Measurements from ENCODE around the gene NGB.
"Not testable (repeated sequence)": the region's sequence is repeated elsewhere in the genome, so short reads cannot be mapped to it uniquely, and the experiment has no call there.

The NGB gene

GRCh38 chr14:77290705-77291104 is 19.7 kb upstream of the NGB start:
- no peak for DNase-seq

- DNase-seq: no peak
Observed at GRCh38 chr14:77286576-77286975, 15.6 kb upstream of the NGB start.

- DNase-seq: no peak
Observed at GRCh38 chr14:77284466-77284865, 13.5 kb upstream of the NGB start.

GRCh38 chr14:77284066-77284465 is 13.1 kb upstream of the NGB start:
- no peak for DNase-seq

GRCh38 chr14:77281852-77282410 is 10.9 kb upstream of the NGB start:
- DNase-seq: no peak

- DNase-seq: not testable (repeated sequence)
Observed at GRCh38 chr14:77280921-77281320, 9.9 kb upstream of the NGB start.

- DNase-seq: no peak
Observed at GRCh38 chr14:77279719-77280118, 8.7 kb upstream of the NGB start.

GRCh38 chr14:77278461-77279230 is 7.6 kb upstream of the NGB start:
- DNase-seq: no peak

- no peak for DNase-seq
Observed at GRCh38 chr14:77276959-77277358, 6.0 kb upstream of the NGB start.

GRCh38 chr14:77276295-77276935 is 5.4 kb upstream of the NGB start:
- DNase-seq: no peak

GRCh38 chr14:77275601-77276017 is 4.6 kb upstream of the NGB start:
- no peak for DNase-seq

GRCh38 chr14:77275041-77275580 is 4.1 kb upstream of the NGB start:
- DNase-seq: no peak

GRCh38 chr14:77273796-77274195 is 2.8 kb upstream of the NGB start:
- no peak for DNase-seq

- DNase-seq: no peak
Observed at GRCh38 chr14:77272261-77272660, 1.3 kb upstream of the NGB start.

GRCh38 chr14:77270361-77271112 is 469 bp downstream of the NGB start:
- no peak for DNase-seq

- DNase-seq: no peak
Observed at GRCh38 chr14:77268989-77269600, 1.9 kb downstream of the NGB start.

- DNase-seq: no peak
Observed at GRCh38 chr14:77267937-77268699, 2.9 kb downstream of the NGB start.

GRCh38 chr14:77266336-77266735 is 4.7 kb downstream of the NGB start:
- DNase-seq: no peak

- no peak for DNase-seq
Observed at GRCh38 chr14:77265561-77266335, 5.3 kb downstream of the NGB start.

- no peak for DNase-seq
Observed at GRCh38 chr14:77265187-77265515, 5.9 kb downstream of the NGB start.

- DNase-seq: no peak
Observed at GRCh38 chr14:77264466-77265186, 6.4 kb downstream of the NGB start.
